ENCODE results near the gene PTBP1.

PTBP1 gene

DNA sequence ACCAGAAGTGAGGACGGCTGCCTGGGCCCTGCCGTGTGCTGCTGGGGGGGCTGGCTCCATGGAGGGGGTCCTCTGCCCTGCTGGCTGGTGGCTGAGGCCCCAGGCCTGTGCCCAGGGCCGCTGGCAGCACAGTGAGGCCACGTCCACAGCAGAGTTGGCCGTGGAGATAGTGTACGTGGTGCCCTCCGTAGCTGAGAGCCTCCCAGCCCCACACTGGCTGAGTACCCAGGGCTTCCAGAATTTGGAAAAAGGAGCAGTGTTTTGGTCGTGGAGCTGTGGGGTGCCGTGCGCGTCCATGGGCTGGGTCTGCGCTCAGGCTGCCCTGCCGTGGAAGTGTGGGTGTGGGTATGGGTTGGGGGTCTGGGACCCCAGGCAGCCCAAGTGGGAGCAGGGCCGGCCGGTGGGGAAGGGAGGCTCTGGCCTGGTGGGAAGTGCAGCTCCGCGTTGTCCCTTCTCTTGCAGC is 5.9 kb downstream of the PTBP1 start:
- H3K9ac ChIP-seq (ENCODE audit: low read depth in 1 of 2, low read length in 2 of 2), result no peak overlapping the region

DNA sequence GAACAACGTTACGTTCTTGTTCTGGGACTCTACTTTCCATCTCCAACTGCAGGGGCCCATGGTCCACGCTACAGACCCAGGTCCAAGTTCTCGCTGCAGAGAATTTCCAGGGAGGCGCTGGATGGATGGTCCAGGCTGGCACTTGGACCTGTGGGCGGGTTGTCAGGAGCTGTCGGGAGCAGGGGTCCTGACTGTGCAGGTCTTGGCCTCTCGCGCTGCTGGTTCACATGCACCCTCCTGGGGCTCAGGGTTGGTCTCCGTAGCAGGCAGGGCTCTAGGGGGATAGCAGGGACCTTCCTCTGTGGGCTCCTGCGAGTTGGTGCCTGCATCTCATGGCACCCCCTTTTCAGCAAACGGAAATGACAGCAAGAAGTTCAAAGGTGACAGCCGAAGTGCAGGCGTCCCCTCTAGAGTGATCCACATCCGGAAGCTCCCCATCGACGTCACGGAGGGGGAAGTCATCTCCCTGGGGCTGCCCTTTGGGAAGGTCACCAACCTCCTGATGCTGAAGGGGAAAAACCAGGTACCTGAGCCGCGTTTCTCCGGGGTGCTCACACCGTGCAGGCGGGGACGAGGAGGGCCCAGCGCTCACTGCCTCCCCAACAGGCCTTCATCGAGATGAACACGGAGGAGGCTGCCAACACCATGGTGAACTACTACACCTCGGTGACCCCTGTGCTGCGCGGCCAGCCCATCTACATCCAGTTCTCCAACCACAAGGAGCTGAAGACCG is 6.6 kb downstream of the PTBP1 start:
- no peak overlapping the region for H3K4me3 ChIP-seq (ENCODE audit: low read length in 2 of 2)
- H3K9me3 ChIP-seq (ENCODE audit: control insufficient read depth in 2 of 2, low read length in 2 of 2), result no peaks in the 10 kb centered on the region
- no peak overlapping the region for H3K27ac ChIP-seq (ENCODE audit: low read depth in 2 of 2, low read length in 2 of 2)
- peaks cover 62 to 64% of the 10 kb centered on the region in 2 donors for H3K36me3 ChIP-seq (ENCODE audit: control insufficient read depth in 2 of 2, insufficient read depth in 2 of 2, low read length in 2 of 2)
- no peak overlapping the region for H3K9ac ChIP-seq (ENCODE audit: low read depth in 1 of 2, low read length in 2 of 2)
- peaks cover 33 to 40% of the 10 kb centered on the region in 2 donors for H3K4me1 ChIP-seq (ENCODE audit: control insufficient read depth in 2 of 2, insufficient read depth in 2 of 2, low read length in 2 of 2)
- no peaks in the 10 kb centered on the region for H3K27me3 ChIP-seq (ENCODE audit: control insufficient read depth in 2 of 2, insufficient read depth in 2 of 2, low read length in 2 of 2)

More for the DNA sequence above, 5.9 kb downstream of the PTBP1 start:
- no peak overlapping the region for H3K4me3 ChIP-seq (ENCODE audit: low read length in 2 of 2)
- no peaks in the 10 kb centered on the region for H3K9me3 ChIP-seq (ENCODE audit: control insufficient read depth in 2 of 2, low read length in 2 of 2)
- peaks cover 33 to 47% of the 10 kb centered on the region in 2 donors for H3K4me1 ChIP-seq (ENCODE audit: control insufficient read depth in 2 of 2, insufficient read depth in 2 of 2, low read length in 2 of 2)
- H3K27ac ChIP-seq (ENCODE audit: low read depth in 2 of 2, low read length in 2 of 2), result no peak overlapping the region
- H3K36me3 ChIP-seq (ENCODE audit: control insufficient read depth in 2 of 2, insufficient read depth in 2 of 2, low read length in 2 of 2), result peaks cover 58 to 59% of the 10 kb centered on the region in 2 donors
- no peaks in the 10 kb centered on the region for H3K27me3 ChIP-seq (ENCODE audit: control insufficient read depth in 2 of 2, insufficient read depth in 2 of 2, low read length in 2 of 2)

DNA sequence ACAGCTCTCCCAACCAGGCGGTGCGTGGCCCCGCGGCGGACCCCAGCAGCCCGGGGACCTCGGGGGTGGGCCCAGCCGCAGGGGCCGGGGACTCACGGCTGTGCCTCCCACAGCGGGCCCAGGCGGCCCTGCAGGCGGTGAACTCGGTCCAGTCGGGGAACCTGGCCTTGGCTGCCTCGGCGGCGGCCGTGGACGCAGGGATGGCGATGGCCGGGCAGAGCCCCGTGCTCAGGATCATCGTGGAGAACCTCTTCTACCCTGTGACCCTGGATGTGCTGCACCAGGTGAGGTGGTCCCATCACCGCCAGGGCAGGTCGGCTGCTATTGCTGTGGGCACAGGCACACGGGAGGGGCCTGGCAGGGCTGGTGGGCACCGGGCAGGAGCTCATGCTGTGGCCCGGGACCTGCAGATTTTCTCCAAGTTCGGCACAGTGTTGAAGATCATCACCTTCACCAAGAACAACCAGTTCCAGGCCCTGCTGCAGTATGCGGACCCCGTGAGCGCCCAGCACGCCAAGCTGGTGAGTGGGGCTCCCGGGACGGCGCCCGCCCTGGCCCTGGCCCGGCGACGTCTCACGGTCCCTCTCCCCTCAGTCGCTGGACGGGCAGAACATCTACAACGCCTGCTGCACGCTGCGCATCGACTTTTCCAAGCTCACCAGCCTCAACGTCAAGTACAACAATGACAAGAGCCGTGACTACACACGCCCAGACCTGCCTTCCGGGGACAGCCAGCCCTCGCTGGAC is 7.3 kb downstream of the PTBP1 start:
- H3K27me3 ChIP-seq (ENCODE audit: control insufficient read depth in 2 of 2, insufficient read depth in 2 of 2, low read length in 2 of 2), result no peaks in the 10 kb centered on the region
- H3K4me3 ChIP-seq (ENCODE audit: low read length in 2 of 2), result no peak overlapping the region
- no peak overlapping the region for H3K27ac ChIP-seq (ENCODE audit: low read depth in 2 of 2, low read length in 2 of 2)
- H3K9ac ChIP-seq (ENCODE audit: low read depth in 1 of 2, low read length in 2 of 2), result no peak overlapping the region
- peaks cover 28 to 32% of the 10 kb centered on the region in 2 donors for H3K4me1 ChIP-seq (ENCODE audit: control insufficient read depth in 2 of 2, insufficient read depth in 2 of 2, low read length in 2 of 2)
- H3K36me3 ChIP-seq (ENCODE audit: control insufficient read depth in 2 of 2, insufficient read depth in 2 of 2, low read length in 2 of 2), result peaks cover 65 to 66% of the 10 kb centered on the region in 2 donors
- H3K9me3 ChIP-seq (ENCODE audit: control insufficient read depth in 2 of 2, low read length in 2 of 2), result no peaks in the 10 kb centered on the region

DNA sequence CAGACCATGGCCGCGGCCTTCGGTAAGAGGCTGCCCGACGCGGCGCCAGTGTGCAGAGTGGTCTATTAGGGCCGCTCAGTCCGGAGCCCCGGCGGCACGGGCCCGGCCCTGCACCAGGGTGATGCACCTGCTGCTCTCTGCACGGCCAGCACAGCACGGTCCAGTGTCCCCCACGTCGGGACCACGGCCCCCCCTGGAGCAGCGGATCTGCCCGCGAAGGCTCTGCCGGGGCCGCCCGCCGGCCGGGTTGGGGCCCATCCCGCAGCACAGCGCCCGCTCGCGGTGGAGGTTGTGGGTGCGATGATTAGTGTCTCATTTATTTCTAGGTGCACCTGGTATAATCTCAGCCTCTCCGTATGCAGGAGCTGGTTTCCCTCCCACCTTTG is 7.9 kb downstream of the PTBP1 start:
- Histone ChIP-seq H3K4me1 (ENCODE audit: control insufficient read depth in 2 of 2, insufficient read depth in 2 of 2, low read length in 2 of 2) (peaks cover 22 to 27% of the 10 kb centered on the region in 2 donors), H3K4me3 (ENCODE audit: low read length in 2 of 2) (no peak overlapping the region), H3K27me3 (ENCODE audit: control insufficient read depth in 2 of 2, insufficient read depth in 2 of 2, low read length in 2 of 2) (no peaks in the 10 kb centered on the region), H3K9me3 (ENCODE audit: control insufficient read depth in 2 of 2, low read length in 2 of 2) (no peaks in the 10 kb centered on the region), H3K36me3 (ENCODE audit: control insufficient read depth in 2 of 2, insufficient read depth in 2 of 2, low read length in 2 of 2) (peaks cover 66 to 69% of the 10 kb centered on the region in 2 donors), H3K9ac (ENCODE audit: low read depth in 1 of 2, low read length in 2 of 2) (no peak overlapping the region), H3K27ac (ENCODE audit: low read depth in 2 of 2, low read length in 2 of 2) (no peak overlapping the region)

DNA sequence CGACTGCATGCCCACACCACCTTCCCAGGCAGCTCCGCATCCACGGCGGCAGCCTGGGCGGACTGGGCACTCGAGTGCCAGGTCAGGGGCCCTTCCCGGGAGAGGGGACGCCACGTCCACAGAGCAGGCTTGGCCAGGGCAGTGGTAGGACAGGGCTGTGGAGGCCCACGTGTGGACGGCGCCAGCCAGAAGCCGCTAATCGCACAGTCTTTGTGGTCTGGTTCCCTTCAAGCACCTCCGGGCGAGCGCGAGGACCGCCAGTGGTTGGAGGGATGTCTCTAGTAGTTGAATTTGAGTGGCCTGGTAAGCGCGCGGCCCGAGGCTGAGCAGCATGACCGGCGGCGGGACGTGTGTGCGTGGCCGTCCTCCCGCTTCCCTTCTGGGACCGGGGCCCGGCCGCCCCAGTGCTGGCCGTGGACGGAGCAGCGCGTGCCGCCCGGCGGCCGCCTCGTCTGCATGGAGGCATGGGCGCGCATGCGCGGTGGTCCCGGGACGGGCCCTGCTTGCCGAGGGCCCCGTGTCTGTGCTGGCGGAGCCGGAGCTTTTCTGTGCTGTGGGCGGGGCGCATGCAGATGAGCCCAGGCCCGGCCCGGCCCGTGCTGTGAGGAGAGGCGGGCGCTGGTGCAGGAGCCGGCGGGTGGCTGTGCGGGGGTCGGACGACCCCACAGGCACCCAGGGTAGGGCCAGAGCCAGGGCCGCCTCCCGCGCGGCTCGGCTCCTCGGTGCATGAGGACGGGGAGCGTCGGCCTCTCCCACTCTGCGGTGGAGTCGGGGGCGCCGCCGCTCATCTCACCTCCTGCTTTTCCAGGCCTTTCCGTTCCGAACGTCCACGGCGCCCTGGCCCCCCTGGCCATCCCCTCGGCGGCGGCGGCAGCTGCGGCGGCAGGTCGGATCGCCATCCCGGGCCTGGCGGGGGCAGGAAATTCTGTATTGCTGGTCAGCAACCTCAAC is 8.6 kb downstream of the PTBP1 start:
- H3K27me3 ChIP-seq (ENCODE audit: control insufficient read depth in 2 of 2, insufficient read depth in 2 of 2, low read length in 2 of 2), result no peaks in the 10 kb centered on the region
- no peak overlapping the region for H3K27ac ChIP-seq (ENCODE audit: low read depth in 2 of 2, low read length in 2 of 2)
- H3K4me1 ChIP-seq (ENCODE audit: control insufficient read depth in 2 of 2, insufficient read depth in 2 of 2, low read length in 2 of 2), result peaks cover 15 to 20% of the 10 kb centered on the region in 2 donors
- no peaks in the 10 kb centered on the region for H3K9me3 ChIP-seq (ENCODE audit: control insufficient read depth in 2 of 2, low read length in 2 of 2)
- H3K4me3 ChIP-seq (ENCODE audit: low read length in 2 of 2), result no peak overlapping the region
- peaks cover 67 to 72% of the 10 kb centered on the region in 2 donors for H3K36me3 ChIP-seq (ENCODE audit: control insufficient read depth in 2 of 2, insufficient read depth in 2 of 2, low read length in 2 of 2)
- H3K9ac ChIP-seq (ENCODE audit: low read depth in 1 of 2, low read length in 2 of 2), result no peak overlapping the region

DNA sequence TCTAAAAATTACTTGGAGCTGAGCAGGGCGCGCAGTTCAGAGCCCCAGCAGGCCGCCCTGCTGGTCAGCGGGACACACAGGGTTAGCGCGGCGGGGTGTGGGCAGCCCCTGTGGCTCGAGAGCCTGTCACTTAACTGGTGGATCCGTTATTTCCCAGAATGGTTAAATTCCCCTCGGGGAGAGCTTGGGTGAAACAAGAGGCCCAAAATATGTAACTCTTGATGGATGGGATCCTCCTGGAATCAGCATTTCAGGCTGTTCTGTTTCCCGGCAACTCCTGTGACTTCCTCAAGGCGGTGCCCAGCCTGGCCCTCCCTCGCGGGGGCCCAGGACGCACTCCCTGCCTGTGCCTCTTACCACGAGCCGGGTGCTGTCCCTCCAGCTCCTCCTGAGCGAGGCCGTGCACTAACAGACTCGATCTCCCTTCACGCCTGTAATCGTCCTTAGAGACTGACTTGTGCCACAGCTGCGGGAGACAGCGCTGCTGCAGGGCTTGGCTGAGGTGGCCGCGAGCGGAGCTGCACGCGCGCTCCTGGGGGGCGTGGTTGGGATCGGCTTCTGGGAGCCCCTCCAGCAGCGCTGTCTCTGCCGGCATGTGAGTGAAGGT is 9.7 kb downstream of the PTBP1 start:
- Histone ChIP-seq H3K4me3 (ENCODE audit: low read length in 2 of 2) (no peak overlapping the region), H3K36me3 (ENCODE audit: control insufficient read depth in 2 of 2, insufficient read depth in 2 of 2, low read length in 2 of 2) (peaks cover 74 to 80% of the 10 kb centered on the region in 2 donors), H3K27ac (ENCODE audit: low read depth in 2 of 2, low read length in 2 of 2) (no peak overlapping the region), H3K4me1 (ENCODE audit: control insufficient read depth in 2 of 2, insufficient read depth in 2 of 2, low read length in 2 of 2) (peaks cover 4 to 11% of the 10 kb centered on the region in 2 donors), H3K9ac (ENCODE audit: low read depth in 1 of 2, low read length in 2 of 2) (no peak overlapping the region), H3K9me3 (ENCODE audit: control insufficient read depth in 2 of 2, low read length in 2 of 2) (no peaks in the 10 kb centered on the region), H3K27me3 (ENCODE audit: control insufficient read depth in 2 of 2, insufficient read depth in 2 of 2, low read length in 2 of 2) (no peaks in the 10 kb centered on the region)

DNA sequence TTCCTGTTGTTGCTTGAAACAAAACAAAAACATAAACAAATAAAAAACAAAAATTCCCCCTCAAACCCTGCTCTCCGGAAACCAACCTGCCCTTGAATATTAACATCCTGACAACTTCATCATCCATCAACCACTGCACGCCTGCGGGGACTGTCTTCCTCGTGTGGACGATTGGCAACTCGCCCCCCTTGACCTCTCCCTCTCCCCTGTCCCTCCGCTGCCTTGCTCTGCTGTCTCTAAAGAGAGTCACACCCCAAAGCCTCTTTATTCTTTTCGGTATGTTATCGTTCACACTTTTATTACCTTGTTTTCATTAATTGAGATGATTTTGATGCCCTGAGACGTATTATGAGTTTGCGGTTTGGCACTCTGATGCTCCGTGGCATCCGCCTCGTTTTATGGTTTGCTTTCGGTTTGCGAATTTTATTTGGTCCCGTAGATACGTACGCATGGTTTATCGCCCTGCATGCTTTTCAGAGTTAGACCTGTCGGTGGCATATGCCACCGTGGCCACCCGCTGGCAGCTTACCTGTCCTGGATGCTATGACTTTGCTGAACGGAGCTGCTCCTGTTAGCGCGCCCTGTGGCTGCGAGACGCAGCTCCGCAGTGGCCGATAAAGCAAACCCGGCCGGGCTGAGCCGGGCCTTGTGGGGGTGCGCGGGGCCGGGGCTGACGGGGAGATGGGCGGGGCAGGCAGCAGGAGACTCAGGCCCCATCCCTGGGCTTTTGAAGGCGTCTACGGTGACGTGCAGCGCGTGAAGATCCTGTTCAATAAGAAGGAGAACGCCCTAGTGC is 10.6 kb downstream of the PTBP1 start:
- Histone ChIP-seq H3K27me3 (ENCODE audit: control insufficient read depth in 2 of 2, insufficient read depth in 2 of 2, low read length in 2 of 2) (no peaks in the 10 kb centered on the region), H3K36me3 (ENCODE audit: control insufficient read depth in 2 of 2, insufficient read depth in 2 of 2, low read length in 2 of 2) (peaks cover 73 to 84% of the 10 kb centered on the region in 2 donors), H3K4me3 (ENCODE audit: low read length in 2 of 2) (no peak overlapping the region), H3K27ac (ENCODE audit: low read depth in 2 of 2, low read length in 2 of 2) (no peak overlapping the region), H3K4me1 (ENCODE audit: control insufficient read depth in 2 of 2, insufficient read depth in 2 of 2, low read length in 2 of 2) (peaks cover 0 to 2% of the 10 kb centered on the region in 2 donors), H3K9ac (ENCODE audit: low read depth in 1 of 2, low read length in 2 of 2) (no peak overlapping the region), H3K9me3 (ENCODE audit: control insufficient read depth in 2 of 2, low read length in 2 of 2) (no peaks in the 10 kb centered on the region)

DNA sequence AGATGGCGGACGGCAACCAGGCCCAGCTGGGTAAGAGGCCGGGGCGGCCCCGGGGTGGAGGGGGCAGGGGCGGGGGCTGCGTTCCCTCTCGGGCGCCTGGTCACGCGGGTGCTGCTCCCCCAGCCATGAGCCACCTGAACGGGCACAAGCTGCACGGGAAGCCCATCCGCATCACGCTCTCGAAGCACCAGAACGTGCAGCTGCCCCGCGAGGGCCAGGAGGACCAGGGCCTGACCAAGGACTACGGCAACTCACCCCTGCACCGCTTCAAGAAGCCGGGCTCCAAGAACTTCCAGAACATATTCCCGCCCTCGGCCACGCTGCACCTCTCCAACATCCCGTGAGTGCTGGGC is 11.1 kb downstream of the PTBP1 start:
- H3K36me3 ChIP-seq (ENCODE audit: control insufficient read depth in 2 of 2, insufficient read depth in 2 of 2, low read length in 2 of 2), result peaks cover 72 to 79% of the 10 kb centered on the region in 2 donors
- H3K4me1 ChIP-seq (ENCODE audit: control insufficient read depth in 2 of 2, insufficient read depth in 2 of 2, low read length in 2 of 2), result no peaks in the 10 kb centered on the region
- no peaks in the 10 kb centered on the region for H3K9me3 ChIP-seq (ENCODE audit: control insufficient read depth in 2 of 2, low read length in 2 of 2)
- no peak overlapping the region for H3K9ac ChIP-seq (ENCODE audit: low read depth in 1 of 2, low read length in 2 of 2)
- no peak overlapping the region for H3K27ac ChIP-seq (ENCODE audit: low read depth in 2 of 2, low read length in 2 of 2)
- no peaks in the 10 kb centered on the region for H3K27me3 ChIP-seq (ENCODE audit: control insufficient read depth in 2 of 2, insufficient read depth in 2 of 2, low read length in 2 of 2)
- no peak overlapping the region for H3K4me3 ChIP-seq (ENCODE audit: low read length in 2 of 2)
